HG03342 (cell line): ENCODE results near the gene PANK1.
"Not testable (repeated sequence)": the region's sequence is repeated elsewhere in the genome, so short reads cannot be mapped to it uniquely, and the experiment has no call there.

Source experiments
- ATAC-seq: cut with Tn5 transposase; IDR thresholded peaks from one replicate; pipeline ENCODE4 v1.9.1; 2021; ENCODE audit warnings: mild to moderate bottlenecking, moderate library complexity; ENCODE audit not compliant: unreplicated experiment

Gene PANK1

GRCh38 chr10:89576022-89576421, 69.0 kb downstream of the PANK1 start:
- no peak for ATAC-seq

- no peak for ATAC-seq
Measured at GRCh38 chr10:89575031-89575430, 70.0 kb downstream of the PANK1 start.

GRCh38 chr10:89574368-89574767, 70.7 kb downstream of the PANK1 start:
- no peak for ATAC-seq

- no peak for ATAC-seq
Measured at GRCh38 chr10:89567576-89568245, 77.3 kb downstream of the PANK1 start.

- no peak for ATAC-seq
Measured at GRCh38 chr10:89566992-89567391, 78.0 kb downstream of the PANK1 start.

- ATAC-seq: no peak
Measured at GRCh38 chr10:89566095-89566950, 78.7 kb downstream of the PANK1 start.

- no peak for ATAC-seq
Measured at GRCh38 chr10:89565180-89565579, 79.9 kb downstream of the PANK1 start.

GRCh38 chr10:89563861-89564478, 81.1 kb downstream of the PANK1 start:
- no peak for ATAC-seq

GRCh38 chr10:89563311-89563710, 81.7 kb downstream of the PANK1 start:
- no peak for ATAC-seq

- ATAC-seq: no peak
Measured at GRCh38 chr10:89556600-89556999, 88.4 kb downstream of the PANK1 start.

- ATAC-seq: no peak
Measured at GRCh38 chr10:89555688-89556445, 89.2 kb downstream of the PANK1 start.

- no peak for ATAC-seq
Measured at GRCh38 chr10:89554433-89554832, 90.6 kb downstream of the PANK1 start.

- no peak for ATAC-seq
Measured at GRCh38 chr10:89553064-89553734, 91.8 kb downstream of the PANK1 start.

GRCh38 chr10:89552213-89552612, 92.8 kb downstream of the PANK1 start:
- no peak for ATAC-seq

GRCh38 chr10:89550509-89550908, 94.5 kb downstream of the PANK1 start:
- ATAC-seq: no peak

- no peak for ATAC-seq
Measured at GRCh38 chr10:89549510-89549909, 95.5 kb downstream of the PANK1 start.

- ATAC-seq: no peak
Measured at GRCh38 chr10:89548673-89549072, 96.4 kb downstream of the PANK1 start.

- ATAC-seq: no peak
Measured at GRCh38 chr10:89547853-89548513, 97.1 kb downstream of the PANK1 start.

- ATAC-seq: not testable (repeated sequence)
Measured at GRCh38 chr10:89546651-89547050, 98.4 kb downstream of the PANK1 start.

- no peak for ATAC-seq
Measured at GRCh38 chr10:89543841-89544240, 101.2 kb downstream of the PANK1 start.
